SK-N-SH (cell line): ENCODE results near the gene HSD11B2. TPM values are rescaled to one million over a fixed set of nuclear protein-coding genes. Genes with fewer than 3 reads are reported as not detected.

Experiments used
- CTCF ChIA-PET: fragments of 300-600, 350-600 bp; formaldehyde crosslinking; extraction: SDS; loops from one replicate; lab custom pipeline; 2021; lab: Yijun Ruan, JAX
- POLR2A ChIA-PET: fragments of 350-600 bp; sonication (Branson Sonifier 250); formaldehyde crosslinking; extraction: SDS; loops from one replicate; lab custom pipeline; 2020; ENCODE audit warnings: antibody characterized with exemption, inconsistent platforms; lab: Yijun Ruan, JAX
- DNase-seq: peaks from one replicate; pipeline ENCODE4 v3.0.0; 2012
- H2AFZ ChIP-seq: fragments of 200-600 bp; sonication (generic); 2 replicates; pipeline ENCODE4 v1.8.1; 2016; ENCODE audit warnings: antibody characterized with exemption, mild to moderate bottlenecking, low read depth
- H3F3A ChIP-seq: fragments of 200-600 bp; sonication (generic); replicated peaks from 2 replicates; pipeline ENCODE3; 2016; ENCODE audit warnings: antibody characterized with exemption, mild to moderate bottlenecking; ENCODE audit not compliant: insufficient read depth
- H3K27ac ChIP-seq, 2 experiments: fragments of 200-500 bp in 1 of 2; fragments of 200-600 bp in 1 of 2; sonication (Bioruptor generic) in 1 of 2; sonication (generic), shearing (Covaris generic) in 1 of 2; 2 replicates each; pipeline versions ENCODE4 v1.5.1 to v1.6.1; 2014 to 2016; ENCODE audit warnings: low read depth in 2 of 2, inconsistent platforms in 1 of 2, low read length in 1 of 2, mild to moderate bottlenecking in 1 of 2, mixed read lengths in 1 of 2
- H3K27me3 ChIP-seq: fragments of 200-600 bp; sonication (generic), shearing (Covaris generic); 2 replicates; pipeline ENCODE4 v1.6.1; 2016; ENCODE audit warnings: mixed run types; ENCODE audit not compliant: insufficient read depth
- H3K36me3 ChIP-seq, 2 experiments: fragments of 200-500 bp in 1 of 2; fragments of 200-600 bp in 1 of 2; sonication (Bioruptor generic) in 1 of 2; sonication (generic) in 1 of 2; replicated peaks in 1 of 2; 2 replicates each; pipeline versions ENCODE3 to v1.5.1; 2014 to 2016; ENCODE audit warnings: low read length in 1 of 2, mild to moderate bottlenecking in 1 of 2; ENCODE audit not compliant: insufficient read depth in 2 of 2, control insufficient read depth in 1 of 2
- H3K4me1 ChIP-seq, 2 experiments: fragments of 200-500 bp in 1 of 2; fragments of 200-600 bp in 1 of 2; sonication (Bioruptor generic) in 1 of 2; sonication (generic), shearing (Covaris generic) in 1 of 2; 2 replicates each; pipeline versions ENCODE4 v1.5.1 to v1.6.1; 2014 to 2016; ENCODE audit warnings: low read depth in 1 of 2, low read length in 1 of 2, mixed run types in 1 of 2; ENCODE audit not compliant: insufficient read depth in 2 of 2, control insufficient read depth in 1 of 2
- H3K4me2 ChIP-seq: fragments of 200-600 bp; sonication (generic), shearing (Covaris generic); 2 replicates; pipeline ENCODE4 v1.6.1; 2017; ENCODE audit warnings: mixed run types
- H3K4me3 ChIP-seq, 2 experiments: fragments of 200-500 bp in 1 of 2; fragments of 200-600 bp in 1 of 2; sonication (Bioruptor generic) in 1 of 2; sonication (generic), shearing (Covaris generic) in 1 of 2; 2 replicates each; pipeline versions ENCODE4 v1.5.1 to v1.8.1; 2014 to 2016; ENCODE audit warnings: low read depth in 2 of 2, inconsistent platforms in 1 of 2, low read length in 1 of 2, mild to moderate bottlenecking in 1 of 2, mixed read lengths in 1 of 2, moderate library complexity in 1 of 2
- H3K79me2 ChIP-seq: fragments of 200-600 bp; sonication (generic); 2 replicates; pipeline ENCODE4 v1.8.1; 2017; ENCODE audit warnings: mild to moderate bottlenecking; ENCODE audit not compliant: insufficient read depth
- H3K9ac ChIP-seq: fragments of 200-600 bp; sonication (generic); 2 replicates; pipeline ENCODE4 v1.6.1; 2017; ENCODE audit warnings: mixed run types
- H3K9me2 ChIP-seq: fragments of 200-600 bp; sonication (generic); 2 replicates; pipeline ENCODE4 v1.6.1; 2017; ENCODE audit warnings: mixed run types
- H3K9me3 ChIP-seq: fragments of 200-600 bp; sonication (generic); 2 replicates; pipeline ENCODE4 v1.6.1; 2017; ENCODE audit warnings: mixed run types, mild to moderate bottlenecking, moderate library complexity
- H4K20me1 ChIP-seq: fragments of 200-600 bp; sonication (generic); 2 replicates; pipeline ENCODE4 v1.6.1; 2017; ENCODE audit warnings: mild to moderate bottlenecking, mixed run types; ENCODE audit not compliant: insufficient read depth
- CTCF ChIP-seq: fragments of 200-600 bp; sonication (generic); IDR thresholded peaks from 2 replicates; pipeline ENCODE4 v1.6.1; 2017; ENCODE audit warnings: antibody characterized with exemption, mild to moderate bottlenecking, moderate library complexity
- EP300 ChIP-seq, 2 experiments: IDR thresholded peaks; 2 replicates each; pipeline versions ENCODE4 v1.4.0 to v1.6.1; 2012; ENCODE audit warnings: borderline replicate concordance in 1 of 2, low read depth in 1 of 2, low read length in 1 of 2
- EZH2phosphoT487 ChIP-seq: fragments of 200-600 bp; sonication (generic); IDR thresholded peaks from 2 replicates; pipeline ENCODE4 v1.6.1; 2017; ENCODE audit warnings: low read depth, mixed run types, mild to moderate bottlenecking, antibody characterized with exemption, moderate library complexity, borderline replicate concordance
- FOXM1 ChIP-seq: IDR thresholded peaks from 2 replicates; pipeline ENCODE4 v1.4.0; 2012; ENCODE audit warnings: low read depth, mild to moderate bottlenecking
- MEF2A ChIP-seq: IDR thresholded peaks from 2 replicates; pipeline ENCODE4 v1.4.0; 2012; ENCODE audit warnings: low read depth, borderline replicate concordance
- RAD21 ChIP-seq: IDR thresholded peaks from 2 replicates; pipeline ENCODE4 v1.6.1; 2012; ENCODE audit warnings: mild to moderate bottlenecking, low read length
- RCOR1 ChIP-seq: fragments of 150-350 bp; IDR thresholded peaks from 2 replicates; pipeline ENCODE4 v1.6.1; 2017; ENCODE audit warnings: antibody characterized with exemption, low read length
- REST ChIP-seq: IDR thresholded peaks from 2 replicates; pipeline ENCODE4 v1.6.1; 2012; ENCODE audit warnings: mild to moderate bottlenecking, low read depth, low read length, moderate library complexity
- SIN3A ChIP-seq: IDR thresholded peaks from 2 replicates; pipeline ENCODE4 v1.6.1; 2012; ENCODE audit warnings: low read depth, mild to moderate bottlenecking, low read length, moderate library complexity, borderline replicate concordance
- TEAD4 ChIP-seq: IDR thresholded peaks from 2 replicates; pipeline ENCODE4 v1.4.0; 2012; ENCODE audit warnings: mild to moderate bottlenecking, borderline replicate concordance; ENCODE audit not compliant: insufficient read depth
- ZBTB33 ChIP-seq: IDR thresholded peaks from 2 replicates; pipeline ENCODE4 v1.4.0; 2012; ENCODE audit warnings: low read depth, borderline replicate concordance
- whole genome bisulfite sequencing: methylation state at CpG from one replicate; pipeline ENCODE4 v1.1.6; 2017; ENCODE audit warnings: low lambda C conversion rate; 5-methylcytosine and 5-hydroxymethylcytosine counted together
- polyA plus RNA-seq, 3 experiments: library from polyadenylated mRNA; depleted of rRNA; stranded (reverse); fragments of >200 nt; gene quantifications; 2 replicates each; pipeline ENCODE4 v1.2.3, GENCODE V29; 2012
- TF ChIP-seq, protein P1 (sequence below): IDR thresholded peaks from 2 replicates; pipeline ENCODE4; 2012

Gene HSD11B2
- polyA plus RNA-seq, 1 of the 3 experiments (the other 2 are of a cell fraction) = 0.23 TPM

GRCh38 chr16:67403976-67404555, 26.9 kb upstream of the HSD11B2 start:
- Histone ChIP-seq H3K79me2 (peaks cover 5% of the 10 kb centered on the region; the same call in 1 of the 2 replicates), H3K9me3 (no peaks in the 10 kb centered on the region), H4K20me1 (no peaks in the 10 kb centered on the region), H3K4me2 (no peak overlapping the region), H3K27me3 (no peaks in the 10 kb centered on the region), H3K9ac (no peak overlapping the region), H3K27ac (no peak overlapping the region), H3K9me2 (no peaks in the 10 kb centered on the region), H3K4me3 (no peak overlapping the region), H3K36me3 (peaks cover 0 to 6% of the 10 kb centered on the region in 2 experiments), H2AFZ (no peak overlapping the region)
- POLR2A ChIA-PET = no interaction called here
- CTCF ChIA-PET = interaction anchor here (1.2 to 3.1 kb wide), 2 partner anchors 12 to 18 kb away, joined by 3 to 14 read pairs; partner anchors contain the start of gene ZDHHC1
- 96% methylated on average over 12 of the region's 12 CpGs for WGBS
- no peak for DNase-seq
- no peak for TF ChIP-seq REST
- TF ChIP-seq MEF2A = no peak
- no peak for TF ChIP-seq CTCF
- no peak for TF ChIP-seq FOXM1
- TF ChIP-seq RCOR1 = no peak
- TF ChIP-seq, protein P1, sequence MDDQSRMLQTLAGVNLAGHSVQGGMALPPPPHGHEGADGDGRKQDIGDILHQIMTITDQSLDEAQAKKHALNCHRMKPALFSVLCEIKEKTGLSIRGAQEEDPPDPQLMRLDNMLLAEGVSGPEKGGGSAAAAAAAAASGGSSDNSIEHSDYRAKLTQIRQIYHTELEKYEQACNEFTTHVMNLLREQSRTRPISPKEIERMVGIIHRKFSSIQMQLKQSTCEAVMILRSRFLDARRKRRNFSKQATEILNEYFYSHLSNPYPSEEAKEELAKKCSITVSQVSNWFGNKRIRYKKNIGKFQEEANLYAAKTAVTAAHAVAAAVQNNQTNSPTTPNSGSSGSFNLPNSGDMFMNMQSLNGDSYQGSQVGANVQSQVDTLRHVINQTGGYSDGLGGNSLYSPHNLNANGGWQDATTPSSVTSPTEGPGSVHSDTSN = no peak
- TF ChIP-seq RAD21 = no peak
- no peak for TF ChIP-seq SIN3A
- no peak for TF ChIP-seq ZBTB33
- no peak for TF ChIP-seq TEAD4
- no peak for TF ChIP-seq EP300 (IDR thresholded peaks at IDR 0.05; ENCODE audit: borderline replicate concordance in 1 of 2, low read depth in 1 of 2, low read length in 1 of 2)
- TF ChIP-seq EZH2phosphoT487 = no peak
- TF ChIP-seq, all 33 proteins: peak for 0
- Histone ChIP-seq H3K4me1 (peaks cover 30 to 43% of the 10 kb centered on the region in 2 experiments; a peak in 3 of 4 replicates), H3F3A (peaks cover 21% of the 10 kb centered on the region)
